ENCODE data around the gene MTHFS. TPM values are rescaled to one million over a fixed set of nuclear protein-coding genes. Genes with fewer than 3 reads are reported as not detected.
"Not testable (repeated sequence)": the region's sequence is repeated elsewhere in the genome, so short reads cannot be mapped to it uniquely, and the experiment has no call there.

The MTHFS gene
- polyA plus RNA-seq (ENCODE audit: insufficient read length in 10 of 10) = 10 to 100 TPM; 13.3 to 24.0 (median 18.4) TPM
- long read RNA-seq, donor 1, transcript MTHFS-201 (3 exons, 907 nt) = major isoform, 6 of 7 reads
- long read RNA-seq, donor 1, partial matches to known transcripts = 0 of 7 reads
- long read RNA-seq, donor 1, other reads (novel, unspliced or antisense) = 0 of 7 reads
- long read RNA-seq, donor 2, transcript MTHFS-201 (3 exons, 907 nt) = major isoform, 8 of 8 reads
- long read RNA-seq, donor 2, partial matches to known transcripts = 0 of 8 reads
- long read RNA-seq, donor 2, other reads (novel, unspliced or antisense) = 0 of 8 reads
- long read RNA-seq, donor 3 = 0 reads
- long read RNA-seq, donor 4, transcript MTHFS-201 (3 exons, 907 nt) = major isoform, 9 of 9 reads
- long read RNA-seq, donor 4, partial matches to known transcripts = 0 of 9 reads
- long read RNA-seq, donor 4, other reads (novel, unspliced or antisense) = 0 of 9 reads
- long read RNA-seq, donor 5, transcript MTHFS-201 (3 exons, 907 nt) = major isoform, 13 of 15 reads
- long read RNA-seq, donor 5, partial matches to known transcripts = 0 of 15 reads
- long read RNA-seq, donor 5, other reads (novel, unspliced or antisense) = 0 of 15 reads
- long read RNA-seq, donor 6, transcript MTHFS-201 (3 exons, 907 nt) = major isoform, 6 of 12 reads
- long read RNA-seq, donor 6, partial matches to known transcripts = 6 of 12 reads
- long read RNA-seq, donor 6, other reads (novel, unspliced or antisense) = 0 of 12 reads
- long read RNA-seq, donor 7, transcript MTHFS-201 (3 exons, 907 nt) = major isoform, 6 of 8 reads
- long read RNA-seq, donor 7, partial matches to known transcripts = 0 of 8 reads
- long read RNA-seq, donor 7, other reads (novel, unspliced or antisense) = 0 of 8 reads
- long read RNA-seq, donor 8, transcript MTHFS-201 (3 exons, 907 nt) = major isoform, 13 of 13 reads
- long read RNA-seq, donor 8, partial matches to known transcripts = 0 of 13 reads
- long read RNA-seq, donor 8, other reads (novel, unspliced or antisense) = 0 of 13 reads
- long read RNA-seq, donor 9 = 0 reads

- DNase-seq = peak; percentile 74 to 96 (median 91)
Observed at GRCh38 chr15:79896634-79897379, at the start of gene MTHFS. TSS of gene MTHFS (minus strand) at chr15:79897014. CDS start at chr15:79896988, 26 bp downstream.

GRCh38 chr15:79944622-79945021 is 47.8 kb upstream of the MTHFS start:
- no peak for DNase-seq

GRCh38 chr15:79943820-79944219 is 47.0 kb upstream of the MTHFS start:
- peak in 1 of 3 donors; percentile 50 for DNase-seq

- DNase-seq = peak in 1 of 3 donors; percentile 38
Observed at GRCh38 chr15:79942741-79943481, 46.1 kb upstream of the MTHFS start.

GRCh38 chr15:79939399-79939798 is 42.6 kb upstream of the MTHFS start:
- DNase-seq = no peak

- no peak for DNase-seq
Observed at GRCh38 chr15:79938143-79938542, 41.3 kb upstream of the MTHFS start.

GRCh38 chr15:79935556-79936201 is 38.9 kb upstream of the MTHFS start:
- not testable (repeated sequence) for DNase-seq

- DNase-seq = no peak
Observed at GRCh38 chr15:79933231-79933630, 36.4 kb upstream of the MTHFS start.

GRCh38 chr15:79932447-79932846 is 35.6 kb upstream of the MTHFS start:
- DNase-seq = peak in 1 of 3 donors; percentile 15

GRCh38 chr15:79930516-79930915 is 33.7 kb upstream of the MTHFS start:
- DNase-seq = no peak

- no peak for DNase-seq
Observed at GRCh38 chr15:79929412-79929811, 32.6 kb upstream of the MTHFS start.

GRCh38 chr15:79926116-79926515 is 29.3 kb upstream of the MTHFS start:
- DNase-seq = not testable (repeated sequence)

- no peak for DNase-seq
Observed at GRCh38 chr15:79924379-79924778, 27.6 kb upstream of the MTHFS start.

GRCh38 chr15:79923515-79924169 is 26.8 kb upstream of the MTHFS start:
- DNase-seq = peak; percentile 94 to 98 (median 95)

- DNase-seq = peak in 2 of 3 donors; percentile 21 to 47
Observed at GRCh38 chr15:79923079-79923514, 26.3 kb upstream of the MTHFS start.

GRCh38 chr15:79922512-79923078 is 25.8 kb upstream of the MTHFS start:
- DNase-seq = no peak

- DNase-seq = no peak
Observed at GRCh38 chr15:79919749-79920511, 23.1 kb upstream of the MTHFS start.

GRCh38 chr15:79919090-79919748 is 22.4 kb upstream of the MTHFS start:
- DNase-seq = no peak

Measured in muscle of back (tissue), 13 donors.